Measurements from ENCODE around the gene ARID5A.

ARID5A gene

GRCh38 chr2:96501471-96501874 is 35.1 kb upstream of the ARID5A start:
- H3K4me3 ChIP-seq (ENCODE audit: low read depth, low read length) = no peak overlapping the region
- ChIA-PET POLR2A (no interaction called here), CTCF (no interaction called here)
- TF ChIP-seq, protein P1, sequence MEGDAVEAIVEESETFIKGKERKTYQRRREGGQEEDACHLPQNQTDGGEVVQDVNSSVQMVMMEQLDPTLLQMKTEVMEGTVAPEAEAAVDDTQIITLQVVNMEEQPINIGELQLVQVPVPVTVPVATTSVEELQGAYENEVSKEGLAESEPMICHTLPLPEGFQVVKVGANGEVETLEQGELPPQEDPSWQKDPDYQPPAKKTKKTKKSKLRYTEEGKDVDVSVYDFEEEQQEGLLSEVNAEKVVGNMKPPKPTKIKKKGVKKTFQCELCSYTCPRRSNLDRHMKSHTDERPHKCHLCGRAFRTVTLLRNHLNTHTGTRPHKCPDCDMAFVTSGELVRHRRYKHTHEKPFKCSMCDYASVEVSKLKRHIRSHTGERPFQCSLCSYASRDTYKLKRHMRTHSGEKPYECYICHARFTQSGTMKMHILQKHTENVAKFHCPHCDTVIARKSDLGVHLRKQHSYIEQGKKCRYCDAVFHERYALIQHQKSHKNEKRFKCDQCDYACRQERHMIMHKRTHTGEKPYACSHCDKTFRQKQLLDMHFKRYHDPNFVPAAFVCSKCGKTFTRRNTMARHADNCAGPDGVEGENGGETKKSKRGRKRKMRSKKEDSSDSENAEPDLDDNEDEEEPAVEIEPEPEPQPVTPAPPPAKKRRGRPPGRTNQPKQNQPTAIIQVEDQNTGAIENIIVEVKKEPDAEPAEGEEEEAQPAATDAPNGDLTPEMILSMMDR (IDR thresholded peaks at IDR 0.05; ENCODE audit: insufficient read depth, low read length, missing control alignments) = no peak
- no peak for DNase-seq (ENCODE audit: low read depth, low spot score)

GRCh38 chr2:96501886-96502810 is 34.4 kb upstream of the ARID5A start:
- ChIA-PET CTCF (interaction anchor here (0.8 to 1.0 kb wide), 2 partner anchors 10 to 95 kb away, joined by 3 read pairs; no protein-coding TSS in a partner anchor), POLR2A (no interaction called here)
- TF ChIP-seq, protein P1 (IDR thresholded peaks at IDR 0.05; ENCODE audit: insufficient read depth, low read length, missing control alignments) = no peak
- no peak for DNase-seq (ENCODE audit: low read depth, low spot score)
- H3K4me3 ChIP-seq (ENCODE audit: low read depth, low read length) = no peak overlapping the region

DNA sequence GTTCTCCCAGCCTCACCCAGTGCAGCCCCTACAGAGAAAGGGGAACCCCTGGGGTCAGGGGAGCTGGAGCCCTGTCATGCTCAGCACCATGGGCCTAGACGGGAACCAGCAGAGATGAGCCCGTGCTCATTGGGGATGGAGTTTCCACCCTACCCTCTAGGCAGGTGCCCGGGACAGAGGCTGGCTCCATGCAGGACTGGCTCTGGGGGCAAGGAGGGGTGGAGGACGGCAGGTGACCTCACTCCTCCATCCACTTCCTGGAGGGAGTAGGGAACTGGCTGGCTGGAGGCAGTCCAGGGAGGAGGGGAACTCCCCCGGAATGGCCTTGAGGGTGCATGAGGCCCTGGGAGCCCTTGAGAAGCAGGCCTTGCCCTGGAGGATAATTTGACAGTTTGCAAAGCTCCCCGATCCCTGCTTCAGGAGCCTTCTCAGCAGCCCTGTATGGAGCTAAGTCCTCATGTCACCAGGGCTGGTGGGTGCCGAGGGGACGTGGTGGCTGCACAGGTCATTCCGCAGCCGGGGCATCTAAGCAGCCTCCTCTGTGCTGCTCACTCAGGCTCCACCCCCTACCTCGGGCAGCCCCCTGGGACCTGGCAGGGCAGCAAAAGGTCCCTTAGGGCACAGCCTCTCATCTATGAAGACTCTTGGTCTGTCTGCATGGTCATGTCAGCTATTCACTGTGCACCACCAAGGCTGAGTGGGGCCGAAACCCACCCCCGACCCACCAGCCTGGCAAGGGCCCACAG is 33.5 kb upstream of the ARID5A start:
- CTCF ChIA-PET = interaction anchor here (0.8 to 1.0 kb wide), 3 partner anchors 9 to 96 kb away, joined by 3 read pairs; no protein-coding TSS in a partner anchor
- TF ChIP-seq, protein P1 (IDR thresholded peaks at IDR 0.05; ENCODE audit: insufficient read depth, low read length, missing control alignments) = no peak
- no peak overlapping the region for H3K4me3 ChIP-seq (ENCODE audit: low read depth, low read length)
- DNase-seq (ENCODE audit: low read depth, low spot score) = no peak
- POLR2A ChIA-PET = no interaction called here

DNA sequence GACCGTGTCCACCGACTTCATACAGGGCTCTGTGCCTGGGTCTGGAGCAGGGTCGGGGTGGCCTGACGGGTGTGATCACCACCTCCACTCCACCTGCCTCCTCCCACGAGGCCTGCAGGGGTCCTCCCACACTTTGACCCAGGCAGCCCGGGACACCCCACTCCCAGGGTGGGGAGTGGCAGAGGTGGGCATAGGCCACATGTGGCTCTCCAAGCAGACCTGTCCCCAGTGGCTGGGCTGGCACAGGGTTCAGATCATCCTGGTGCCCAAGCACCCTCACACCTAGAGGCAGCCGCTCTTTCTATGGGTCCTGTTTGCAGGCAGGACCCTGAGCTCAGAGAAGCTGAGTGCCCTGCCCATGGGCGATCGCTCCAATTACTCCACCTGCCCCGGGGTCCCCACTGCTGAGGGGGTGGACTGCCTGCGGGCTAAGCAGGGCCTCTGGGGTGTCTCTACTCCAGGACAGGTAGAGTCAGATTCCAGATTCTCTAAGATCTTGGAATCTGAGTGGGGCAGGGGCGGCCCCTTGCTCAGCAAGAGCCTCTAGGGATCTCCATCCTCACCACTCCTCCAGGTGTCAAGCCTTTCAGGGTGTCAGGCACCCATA is 32.8 kb upstream of the ARID5A start:
- H3K4me3 ChIP-seq (ENCODE audit: low read depth, low read length) = no peak overlapping the region
- POLR2A ChIA-PET = no interaction called here
- TF ChIP-seq, protein P1 (IDR thresholded peaks at IDR 0.05; ENCODE audit: insufficient read depth, low read length, missing control alignments) = no peak
- CTCF ChIA-PET = interaction anchor here (1.0 to 10.0 kb wide), 2 partner anchors 10 to 96 kb away, joined by 3 to 340 read pairs; no protein-coding TSS in a partner anchor
- DNase-seq (ENCODE audit: low read depth, low spot score) = no peak

DNA sequence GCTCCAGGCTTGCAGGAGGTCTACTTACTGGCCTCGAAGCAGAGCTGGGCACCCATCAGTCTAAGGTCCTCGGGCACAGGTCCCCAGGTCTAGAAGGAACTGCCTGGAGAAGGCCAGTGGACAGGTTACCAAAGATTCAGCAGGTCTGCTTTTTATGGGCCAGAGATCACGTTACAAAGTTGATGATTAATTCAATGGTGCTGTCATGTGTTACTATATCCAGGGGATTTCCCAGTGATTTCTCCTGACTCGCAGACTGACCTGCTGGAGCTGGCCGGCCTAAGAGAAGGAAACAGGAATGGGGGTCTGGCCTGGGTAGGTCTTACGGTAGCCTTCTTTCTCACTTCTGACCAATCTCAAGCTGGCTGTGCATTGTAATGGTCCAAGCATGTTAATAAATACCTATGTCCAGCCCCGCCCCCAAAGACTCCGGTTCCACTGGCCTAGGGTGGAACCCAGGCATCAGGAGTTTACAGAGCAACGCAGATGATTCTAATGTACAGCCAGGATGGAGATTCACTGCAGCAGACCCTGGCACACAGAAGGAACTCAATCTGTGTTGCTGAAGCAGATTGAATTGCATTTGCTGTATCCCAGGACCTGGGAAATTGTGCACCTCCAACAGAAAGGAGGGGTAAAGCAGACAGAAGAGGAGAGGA is 31.2 kb upstream of the ARID5A start, which contains the start of gene NEURL3:
Gene NEURL3 (minus strand): TSS at position 127 of the 659 bp plus-strand sequence. CDS start 71 bp downstream, at position 56.
- CTCF ChIA-PET = interaction anchor here (0.7 to 10.0 kb wide), 9 partner anchors 9 to 513 kb away, joined by 3 to 340 read pairs (median 4); no protein-coding TSS in a partner anchor
- DNase-seq (ENCODE audit: low read depth, low spot score) = peak; percentile 9
- TF ChIP-seq, protein P1 (IDR thresholded peaks at IDR 0.05; ENCODE audit: insufficient read depth, low read length, missing control alignments) = no peak
- H3K4me3 ChIP-seq (ENCODE audit: low read depth, low read length) = no peak within 1 kb of the TSS
- POLR2A ChIA-PET = no interaction called here

Measured in AG04449 (cell line).